Posterior vena cava (tissue), 2 donors: ENCODE results near the gene ZHX3. TPM values are rescaled to one million over a fixed set of nuclear protein-coding genes. Genes with fewer than 3 reads are reported as not detected.

ENCODE experiments used
- DNase-seq: peaks from one replicate; pipeline ENCODE4 v3.0.0-alpha.2; 2020; ENCODE audit warnings: low spot score
- intact Hi-C, 2 donors: fragments of 100-400 bp; cut with DNase I; formaldehyde crosslinking; loops; one replicate each; pipeline versions ENCODE4 v1.14.1 to v1.14.2; 2022 to 2023
- total RNA-seq, 2 donors: library from RNA; stranded (reverse); fragmentation: NEBNext Ultra II Directional; extraction: Animal tissue kit (Norgen Biotek cat#: 25700); gene quantifications; one replicate each; pipeline ENCODE4 v1.2.1, GENCODE V29; 2021
- donor health status: DM: yes; HTN: yes; CAD: no.
- donor health status: DM: yes; HTN: yes; CAD: no.

Gene ZHX3
- total RNA-seq, 2 donors from 2014 or later = 88.2 to 92.9 TPM

DNA sequence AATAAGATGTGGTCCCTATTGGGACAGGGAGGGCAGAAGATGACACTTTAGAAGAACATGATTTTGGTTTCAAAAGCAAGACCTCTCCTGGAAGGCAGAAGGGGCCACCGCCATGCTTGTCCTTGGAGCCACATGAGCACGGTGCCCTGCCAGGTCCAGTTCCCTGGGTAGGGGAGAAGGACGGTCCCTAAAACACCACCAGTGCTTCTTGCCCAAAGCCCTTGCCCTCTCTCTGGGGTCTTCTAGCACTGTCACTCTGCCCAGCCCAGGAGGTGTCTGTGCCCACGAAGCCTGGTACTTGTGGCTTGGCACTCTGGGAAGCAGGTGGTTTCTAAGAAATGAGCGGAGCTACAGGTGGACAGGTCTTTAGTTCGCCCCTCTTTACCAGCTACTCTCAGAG is 134.1 kb downstream of the ZHX3 start:
- intact Hi-C loops = no loop called here
- DNase-seq = peak; percentile 60

DNA sequence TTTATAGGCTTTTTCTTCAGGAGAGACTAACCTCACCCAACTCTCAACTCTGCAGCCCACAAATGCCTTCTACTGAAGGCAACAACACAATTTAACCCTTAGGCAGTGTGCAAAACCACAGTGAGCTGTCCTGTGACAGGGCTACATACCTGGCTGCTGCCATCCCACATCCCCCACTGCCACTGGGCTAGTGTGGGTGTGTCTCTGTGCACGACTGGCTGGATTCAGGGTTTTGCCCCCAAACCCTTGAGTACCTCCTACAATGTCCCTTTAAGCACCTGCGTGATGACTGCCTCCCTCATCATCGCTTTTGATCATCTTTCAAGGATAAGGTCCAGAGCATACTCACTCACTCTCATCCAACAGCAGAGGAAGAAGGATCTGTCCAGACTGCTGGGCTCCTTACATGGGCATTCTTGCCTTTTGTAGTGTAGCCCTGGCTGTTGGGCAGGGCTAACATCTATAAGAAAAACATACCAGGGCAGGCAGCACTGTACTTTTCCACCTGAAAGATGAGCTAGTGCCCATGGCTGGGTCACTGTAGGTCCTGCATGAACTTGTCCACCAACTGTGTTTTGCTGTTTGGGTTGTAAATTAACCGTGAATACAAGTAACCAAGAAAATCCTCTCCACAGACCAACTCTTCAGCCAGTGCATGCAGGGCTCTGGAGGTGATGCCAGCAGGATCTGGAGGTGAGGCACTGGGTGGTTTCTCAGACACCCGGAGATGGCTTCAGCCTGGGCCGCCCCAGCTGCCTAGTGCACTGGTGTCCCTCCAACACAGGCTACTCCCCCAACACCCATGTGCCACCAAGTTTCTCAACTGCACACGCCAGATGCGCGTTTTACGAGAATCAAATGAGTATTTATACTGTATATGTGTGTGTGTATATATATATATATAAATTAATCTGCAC is 135.0 kb downstream of the ZHX3 start:
- intact Hi-C loops = no loop called here
- DNase-seq = peak; percentile 37

DNA sequence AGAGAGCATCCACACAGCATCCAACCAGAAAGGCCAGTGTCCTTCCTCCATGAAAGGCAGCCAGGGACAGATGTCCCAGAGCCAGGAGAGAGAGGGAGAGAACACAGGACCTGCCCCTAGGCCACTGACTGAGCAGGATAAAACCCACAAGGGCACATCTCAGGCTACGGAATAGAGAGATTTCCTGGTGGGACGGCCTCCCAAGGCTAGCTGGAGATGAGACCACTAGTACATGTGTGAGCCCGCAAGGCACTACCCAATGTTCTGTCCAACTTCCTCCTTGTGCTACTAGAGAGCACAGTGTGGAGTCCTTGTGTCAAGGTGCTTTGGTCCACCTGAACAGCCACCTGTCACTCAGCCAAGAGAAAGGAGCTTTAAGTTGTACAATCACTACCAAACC is 136.0 kb downstream of the ZHX3 start:
- peak; percentile 44 for DNase-seq
- intact Hi-C loops = no loop called here

DNA sequence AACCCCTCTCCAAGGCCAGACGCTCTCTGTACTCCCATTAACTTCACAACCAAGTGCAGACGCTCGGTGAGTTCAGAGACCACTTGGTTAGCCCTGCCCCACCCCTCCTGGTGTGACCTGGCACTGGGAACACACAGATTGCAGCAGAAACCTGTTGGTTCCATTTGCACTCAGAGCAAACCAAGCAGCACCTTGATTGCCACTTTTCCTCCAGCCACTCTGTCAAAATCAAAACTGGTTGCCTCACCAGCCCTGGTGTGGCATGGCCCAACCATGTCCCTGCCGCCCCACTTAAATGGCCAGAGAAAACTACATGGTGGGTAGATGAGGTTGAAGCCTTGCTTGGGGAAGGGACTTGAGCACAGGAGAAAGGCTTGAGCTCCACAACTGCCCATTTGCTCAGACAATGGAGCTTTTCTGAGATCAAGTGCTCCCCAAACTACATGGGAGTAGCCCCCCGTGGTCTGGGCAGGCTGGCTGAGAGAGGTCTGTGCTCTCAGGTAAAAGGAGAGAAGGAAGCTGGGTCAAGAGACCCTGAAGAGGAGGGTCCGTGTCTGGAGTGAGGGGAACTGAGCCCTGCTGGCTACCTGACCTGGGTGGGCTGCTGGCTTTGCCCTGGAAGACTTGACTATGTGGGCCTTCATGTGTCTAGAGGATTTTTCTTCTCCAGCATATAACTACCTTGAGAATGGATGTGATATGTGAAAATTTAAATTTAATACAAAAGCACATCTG is 136.8 kb downstream of the ZHX3 start:
- intact Hi-C loops = no loop called here
- DNase-seq = peak; percentile 63

DNA sequence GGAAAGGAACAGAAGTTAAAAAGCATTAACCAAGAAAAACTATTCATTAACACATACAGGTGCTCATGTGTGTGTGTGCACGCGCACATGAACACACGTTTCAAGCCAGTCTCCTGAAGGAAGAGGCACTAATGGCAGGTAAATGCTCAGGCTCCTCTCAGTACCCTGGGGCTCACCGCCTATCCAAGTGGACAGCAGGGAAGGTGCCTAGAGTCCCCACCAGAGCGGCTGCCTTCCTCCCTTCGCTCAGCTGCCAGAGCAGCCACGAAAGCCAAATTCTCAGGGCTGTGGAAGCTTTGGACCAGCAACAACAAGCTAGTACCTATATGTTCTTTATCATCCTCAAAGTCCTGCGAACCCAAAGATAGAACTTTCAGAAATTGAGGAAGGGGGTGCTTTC is 137.6 kb downstream of the ZHX3 start:
- intact Hi-C loops = loop anchor here (5.0 to 10.0 kb wide), 3 partner anchors 52 to 1083 kb away; no protein-coding TSS in a partner anchor
- DNase-seq = peak; percentile 48

DNA sequence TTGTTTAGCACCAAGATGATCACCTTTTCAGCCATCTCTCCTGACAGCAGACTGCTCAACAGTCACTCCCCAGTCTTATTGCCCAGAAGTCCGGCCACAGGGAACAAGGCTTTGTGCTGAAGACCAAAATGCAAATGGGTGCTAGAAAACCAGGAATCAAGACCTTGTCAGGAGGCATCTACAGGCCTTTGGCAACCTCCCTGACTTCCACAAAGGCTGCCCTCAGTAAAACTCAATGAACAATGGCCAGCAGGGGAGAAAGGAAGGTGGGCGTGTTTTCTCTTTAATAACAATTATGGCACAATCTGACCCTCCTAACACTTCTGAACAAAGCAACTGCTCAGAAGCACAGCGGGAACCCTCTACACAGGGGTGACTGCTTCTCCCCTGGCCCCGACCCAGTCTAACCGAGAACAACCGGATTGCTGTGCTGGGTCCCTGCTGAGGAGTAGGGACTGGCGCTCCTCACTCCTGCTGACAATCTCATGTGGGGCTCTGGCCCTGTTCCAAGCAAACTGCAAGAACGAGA is 138.6 kb downstream of the ZHX3 start:
- intact Hi-C loops = loop anchor here (5.0 to 10.0 kb wide), 3 partner anchors 53 to 1082 kb away; no protein-coding TSS in a partner anchor
- DNase-seq = peak; percentile 75

DNA sequence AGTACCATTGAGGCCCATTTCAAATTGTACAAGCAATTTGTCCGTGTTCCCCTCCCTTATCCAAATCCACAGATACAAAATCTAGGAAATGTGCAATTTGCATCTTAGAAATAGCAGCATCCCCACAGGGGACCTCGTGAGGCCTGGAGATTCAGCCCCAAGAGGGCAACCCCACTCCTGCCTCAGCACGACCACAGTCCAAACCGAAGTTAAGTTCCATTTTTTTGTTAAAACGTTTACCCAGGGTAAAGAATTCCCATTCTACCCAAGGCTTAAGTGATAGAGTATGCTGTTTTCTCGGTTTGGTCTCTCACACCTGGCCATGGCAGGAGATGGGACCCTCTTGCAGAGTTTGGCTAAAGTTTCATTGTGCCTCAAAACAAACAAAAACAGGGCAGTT is 139.0 kb downstream of the ZHX3 start:
- DNase-seq = peak; percentile 36
- intact Hi-C loops = loop anchor here (5.0 to 10.0 kb wide), 3 partner anchors 54 to 1081 kb away; no protein-coding TSS in a partner anchor

DNA sequence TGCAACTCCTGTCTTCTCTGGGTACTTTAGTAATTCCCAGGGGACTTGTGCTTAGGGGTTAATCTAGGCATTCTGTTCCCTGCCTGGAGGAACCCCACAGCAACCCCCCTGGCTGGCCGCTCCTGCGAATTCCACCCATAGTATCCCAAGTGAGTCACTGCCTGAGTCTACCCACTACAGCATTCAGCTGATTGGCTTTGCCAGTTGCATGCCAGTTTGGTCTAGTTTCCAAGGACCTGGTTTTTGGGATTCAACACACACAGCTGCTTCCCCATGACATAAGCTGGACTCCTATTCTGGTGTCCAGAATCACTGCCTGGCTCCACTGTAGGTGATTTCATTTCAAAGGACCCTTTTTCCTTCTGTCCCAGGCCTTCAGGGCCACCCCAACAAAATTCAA is 139.9 kb downstream of the ZHX3 start:
- intact Hi-C loops = loop anchor here (5.0 to 10.0 kb wide), 3 partner anchors 55 to 1080 kb away; no protein-coding TSS in a partner anchor
- DNase-seq = peak; percentile 86

DNA sequence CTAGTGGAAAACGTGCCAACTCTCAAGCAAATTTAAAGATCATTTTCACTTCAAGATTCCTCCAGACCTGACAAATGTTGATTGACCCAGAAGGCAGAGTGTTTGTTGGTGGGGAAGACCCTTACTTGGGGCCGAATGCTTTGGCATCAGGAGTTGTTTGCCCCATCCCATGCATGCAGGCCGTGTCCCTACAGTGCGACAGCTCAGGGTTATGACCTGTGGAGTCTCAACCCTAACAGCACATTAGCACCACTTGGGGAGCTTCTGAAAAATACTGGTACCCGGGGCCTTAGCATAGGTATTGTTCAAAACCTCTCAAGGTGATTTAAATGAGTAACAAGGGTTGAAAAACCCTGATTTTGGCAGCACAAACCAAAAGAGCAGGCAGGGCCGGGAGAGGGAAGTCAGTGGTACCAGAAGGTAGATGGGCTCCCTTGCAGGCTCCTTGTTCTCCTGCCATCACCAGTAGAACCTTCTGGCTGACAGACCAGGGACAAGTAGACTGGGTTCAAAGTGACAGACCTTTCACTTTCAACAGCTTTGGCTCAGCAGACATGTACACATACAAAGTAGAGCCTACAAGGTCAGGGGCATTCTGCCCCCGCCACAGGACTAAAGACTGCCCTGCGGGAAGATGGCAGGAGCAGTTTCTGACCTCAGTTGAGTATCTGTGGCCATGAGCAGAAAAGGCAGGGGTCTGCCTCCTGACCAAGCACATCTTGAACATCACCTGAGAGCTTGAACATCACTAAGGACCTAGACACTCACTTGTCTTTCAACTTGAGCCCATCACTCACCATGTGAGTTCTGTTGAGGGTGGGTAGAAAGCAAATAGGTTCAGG is 140.6 kb downstream of the ZHX3 start:
- peak; percentile 47 for DNase-seq
- intact Hi-C loops = loop anchor here (5.0 to 10.0 kb wide), 3 partner anchors 55 to 1080 kb away; no protein-coding TSS in a partner anchor

DNA sequence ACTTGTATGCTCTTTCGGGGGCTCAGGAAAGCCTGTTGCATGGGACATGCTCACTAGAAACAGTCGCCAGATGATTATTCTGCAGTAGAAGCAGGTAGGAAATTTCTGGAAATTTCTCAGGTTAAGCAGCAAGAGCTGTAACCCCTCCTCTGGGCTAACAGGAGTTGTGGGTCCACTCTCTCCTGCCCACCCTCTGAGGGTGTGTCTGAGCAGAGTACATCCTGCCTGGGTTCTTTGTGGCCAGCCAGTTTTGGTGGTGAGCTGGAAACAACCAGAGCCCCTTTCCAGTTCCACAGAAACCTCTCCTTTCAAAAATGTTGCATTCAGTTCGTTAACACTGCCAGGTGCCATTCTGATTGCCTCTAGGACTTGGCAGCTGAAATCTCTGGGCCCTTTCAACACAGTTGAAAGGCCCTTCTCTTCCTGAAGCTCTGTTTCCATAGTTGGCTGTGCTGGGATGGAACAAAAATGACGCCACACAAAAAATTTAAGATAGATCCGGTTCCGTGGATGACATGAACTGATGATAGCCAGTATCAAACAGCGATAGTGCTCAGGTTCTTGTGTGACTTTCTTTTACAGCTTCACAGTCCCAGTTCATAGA is 141.7 kb downstream of the ZHX3 start:
- peak; percentile 10 for DNase-seq
- intact Hi-C loops = loop anchor here (5.0 to 10.0 kb wide), 3 partner anchors 56 to 1079 kb away; no protein-coding TSS in a partner anchor

DNA sequence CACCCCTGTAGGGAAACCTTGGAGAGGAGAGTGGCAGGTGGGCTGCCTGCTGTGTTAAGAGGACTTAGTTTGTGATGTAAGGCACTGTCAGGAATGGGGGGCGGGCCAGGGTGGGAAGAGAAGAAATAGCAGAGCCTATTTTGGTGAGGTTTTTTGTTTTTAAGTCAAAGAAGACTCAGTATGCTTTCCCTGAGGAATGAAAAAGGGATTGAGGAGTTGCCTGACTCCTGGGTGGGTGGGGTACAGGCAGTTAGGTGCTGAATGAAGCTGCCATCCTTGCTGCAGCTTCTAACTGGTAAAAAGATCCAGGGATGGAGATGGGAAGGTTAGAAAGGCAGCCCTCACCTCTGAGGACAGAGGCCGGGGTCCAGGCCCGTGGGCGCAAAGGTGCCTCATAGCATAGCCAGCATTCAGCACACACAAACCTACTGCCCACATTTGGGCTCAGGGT is 142.3 kb downstream of the ZHX3 start:
- DNase-seq = peak; percentile 17
- intact Hi-C loops = loop anchor here (5.0 to 10.0 kb wide), 3 partner anchors 57 to 1078 kb away; no protein-coding TSS in a partner anchor

DNA sequence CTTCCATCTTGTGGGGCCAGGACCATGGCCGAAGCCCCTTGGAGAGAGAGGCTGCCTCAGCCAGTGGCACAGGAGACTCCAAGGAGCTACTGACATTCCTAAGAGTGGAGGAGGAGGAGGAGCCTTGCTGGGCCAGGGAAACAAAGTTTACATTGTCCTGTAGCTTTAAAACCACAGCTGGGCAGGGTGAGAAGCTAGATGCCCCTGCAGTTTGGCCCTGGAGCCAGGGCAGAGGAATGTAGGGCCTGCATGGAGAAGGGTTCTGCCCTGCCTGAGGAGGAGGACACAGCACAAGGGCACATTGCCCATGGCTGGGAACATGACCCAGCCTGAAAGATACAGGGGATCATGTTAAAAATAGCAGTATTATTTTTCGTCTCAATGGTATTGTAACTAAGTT is 142.7 kb downstream of the ZHX3 start:
- DNase-seq = peak; percentile 41
- intact Hi-C loops = loop anchor here (5.0 to 10.0 kb wide), 3 partner anchors 58 to 1077 kb away; no protein-coding TSS in a partner anchor

DNA sequence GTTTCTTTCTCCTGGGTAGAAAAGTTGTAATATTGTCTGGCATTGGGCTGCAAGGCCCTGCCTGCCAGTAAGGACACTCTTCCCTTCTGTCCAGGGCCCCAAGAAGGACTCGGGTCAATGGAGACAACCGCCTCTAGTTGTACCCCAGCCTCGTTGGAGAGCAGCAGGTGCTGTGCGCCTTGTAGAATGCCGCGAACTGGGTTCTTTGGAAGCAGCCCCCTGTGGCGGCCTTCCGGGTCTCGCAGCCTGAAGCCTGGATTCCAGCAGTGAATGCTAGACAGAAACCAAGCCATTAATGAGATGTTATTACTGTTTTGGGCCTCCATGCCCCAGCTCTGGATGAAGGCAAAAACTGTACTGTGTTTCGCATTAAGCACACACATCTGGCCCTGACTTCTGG is 143.2 kb downstream of the ZHX3 start:
- intact Hi-C loops = loop anchor here (5.0 to 10.0 kb wide), 2 partner anchors 58 to 240 kb away; no protein-coding TSS in a partner anchor
- peak; percentile 60 for DNase-seq

DNA sequence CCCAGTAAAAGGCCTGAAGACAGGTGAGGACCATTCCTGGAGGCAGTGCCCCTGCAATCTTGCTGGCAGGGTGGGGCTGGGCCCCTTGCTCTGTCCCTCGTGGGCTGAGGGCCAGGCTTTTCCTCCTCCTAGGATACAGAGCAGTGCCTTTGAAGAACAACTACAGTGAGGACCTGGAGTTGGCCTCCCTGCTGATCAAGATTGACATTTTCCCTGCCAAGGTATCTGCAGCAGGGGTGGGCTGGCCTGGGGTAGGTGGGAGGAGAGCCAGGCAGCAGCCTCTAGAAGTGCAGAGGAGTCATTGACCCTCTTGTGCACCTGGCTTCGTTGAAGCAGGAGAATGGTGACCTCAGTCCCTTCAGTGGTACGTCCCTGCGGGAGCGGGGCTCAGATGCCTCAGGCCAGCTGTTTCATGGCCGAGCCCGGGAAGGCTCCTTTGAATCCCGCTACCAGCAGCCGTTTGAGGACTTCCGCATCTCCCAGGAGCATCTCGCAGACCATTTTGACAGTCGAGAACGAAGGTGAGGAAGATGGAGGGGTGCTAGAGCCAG is 143.7 kb downstream of the ZHX3 start:
- intact Hi-C loops = loop anchor here (1.0 to 10.0 kb wide), 3 partner anchors 58 to 241 kb away; partner anchors contain the start of gene LPIN3 (in 1 of the 2)
- DNase-seq = peak; percentile 69

DNA sequence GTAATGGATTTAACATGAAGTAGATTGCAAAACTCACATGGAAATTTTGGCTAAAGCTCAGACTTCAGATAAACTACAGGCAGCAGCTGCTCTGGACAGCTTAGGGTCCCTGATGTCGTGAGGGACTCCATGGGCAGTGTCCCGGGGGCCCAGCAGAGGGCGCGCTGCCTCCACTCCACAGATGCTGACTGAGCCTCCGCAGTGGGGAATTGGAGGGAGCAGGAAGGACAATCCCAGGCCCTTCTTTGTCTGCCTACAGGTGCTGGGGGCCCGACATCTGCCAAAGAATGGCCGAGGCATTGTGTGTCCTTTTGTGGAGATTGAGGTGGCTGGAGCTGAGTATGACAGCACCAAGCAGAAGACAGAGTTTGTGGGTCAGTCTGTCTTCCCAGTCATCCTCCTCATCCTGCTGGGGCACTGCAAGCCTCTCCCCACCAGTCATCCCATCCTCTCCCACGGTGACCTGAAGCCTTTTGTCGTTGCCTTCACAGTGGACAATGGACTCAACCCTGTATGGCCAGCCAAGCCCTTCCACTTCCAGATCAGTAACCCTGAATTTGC is 144.3 kb downstream of the ZHX3 start:
- DNase-seq = peak; percentile 95
- intact Hi-C loops = loop anchor here (1.0 to 10.0 kb wide), 3 partner anchors 59 to 242 kb away; partner anchors contain the start of gene LPIN3 (in 1 of the 2)

DNA sequence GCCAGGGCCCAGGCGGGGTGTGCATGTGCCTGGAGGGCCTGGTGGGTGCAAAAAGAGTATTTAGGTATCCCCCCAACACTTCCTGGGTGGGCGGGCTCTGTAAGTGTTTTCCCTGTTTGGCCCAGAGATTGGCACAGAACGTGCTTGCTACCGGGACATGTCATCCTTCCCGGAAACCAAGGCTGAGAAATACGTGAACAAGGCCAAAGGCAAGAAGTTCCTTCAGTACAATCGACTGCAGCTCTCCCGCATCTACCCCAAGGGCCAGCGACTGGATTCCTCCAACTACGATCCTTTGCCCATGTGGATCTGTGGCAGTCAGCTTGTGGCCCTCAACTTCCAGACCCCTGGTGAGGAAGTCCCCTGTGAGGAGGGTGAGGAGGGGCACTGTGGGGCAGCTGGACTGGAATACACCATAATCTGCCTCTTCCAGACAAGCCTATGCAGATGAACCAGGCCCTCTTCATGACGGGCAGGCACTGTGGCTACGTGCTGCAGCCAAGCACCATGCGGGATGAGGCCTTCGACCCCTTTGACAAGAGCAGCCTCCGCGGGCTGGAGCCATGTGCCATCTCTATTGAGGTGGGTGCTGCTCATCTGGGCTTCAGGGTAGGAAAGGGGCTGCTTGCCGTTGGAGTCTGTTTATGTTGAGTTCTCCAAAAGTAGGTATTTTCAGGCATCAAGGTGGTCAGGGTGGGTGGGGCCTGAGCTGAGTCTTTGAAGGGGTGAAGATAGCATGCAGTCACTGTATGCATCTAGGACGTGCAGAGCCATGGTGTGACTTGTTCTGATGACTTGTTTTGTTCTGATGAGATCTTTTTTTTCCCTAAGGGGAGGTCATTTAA is 145.0 kb downstream of the ZHX3 start:
- intact Hi-C loops = loop anchor here (1.0 to 10.0 kb wide), 3 partner anchors 60 to 242 kb away; partner anchors contain the start of gene LPIN3 (in 1 of the 2)
- DNase-seq = peak; percentile 80
